ENCODE results near the gene SPC25. TPM values are rescaled to one million over a fixed set of nuclear protein-coding genes. Genes with fewer than 3 reads are reported as not detected.
"Not testable (repeated sequence)": the region's sequence is repeated elsewhere in the genome, so short reads cannot be mapped to it uniquely, and the experiment has no call there.

The SPC25 gene
- total RNA-seq, 8 experiments from 2014 or later: 0.57 to 17.5 (median 0.78) TPM; not detected in 1

DNA sequence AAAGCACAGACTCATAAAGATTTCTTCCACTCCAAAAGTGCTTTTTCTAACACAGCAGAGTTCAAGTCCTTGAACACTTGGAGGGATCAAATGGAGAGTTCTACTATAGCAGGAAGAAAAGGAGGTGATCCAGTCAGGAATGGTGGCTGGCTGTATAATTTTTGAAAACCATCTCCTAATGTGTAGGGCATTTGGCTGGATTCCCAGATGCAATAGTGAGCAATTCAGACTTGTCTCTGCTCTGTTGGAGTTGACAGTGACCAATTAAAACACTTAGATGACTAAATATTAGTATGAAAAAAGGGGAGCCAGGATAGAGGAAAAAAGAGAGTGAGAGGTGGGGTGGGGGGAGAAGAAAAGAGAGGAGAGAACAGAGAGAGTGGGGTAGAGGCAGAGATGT is 5.5 kb upstream of the SPC25 start:
- in situ Hi-C loops (cut with MboI; ENCODE audit: low pct_unique_long_range_greater_than_20kb in 2 of 9, low sequenced_read_pairs in 9 of 9, unreplicated experiment in 9 of 9): no loop called here
- no peak overlapping the region for H3K27ac ChIP-seq
- no peak for ATAC-seq (replicated peaks in 6 of 8)
- no peak overlapping the region for H3K4me3 ChIP-seq
- H3K4me1 ChIP-seq (replicated peaks in 1 of 2): no peaks in the 10 kb centered on the region

GRCh38 chr2:168894720-168895119 is 4.5 kb upstream of the SPC25 start:
- ATAC-seq (replicated peaks in 6 of 8): no peak
- H3K27ac ChIP-seq: no peak overlapping the region

DNA sequence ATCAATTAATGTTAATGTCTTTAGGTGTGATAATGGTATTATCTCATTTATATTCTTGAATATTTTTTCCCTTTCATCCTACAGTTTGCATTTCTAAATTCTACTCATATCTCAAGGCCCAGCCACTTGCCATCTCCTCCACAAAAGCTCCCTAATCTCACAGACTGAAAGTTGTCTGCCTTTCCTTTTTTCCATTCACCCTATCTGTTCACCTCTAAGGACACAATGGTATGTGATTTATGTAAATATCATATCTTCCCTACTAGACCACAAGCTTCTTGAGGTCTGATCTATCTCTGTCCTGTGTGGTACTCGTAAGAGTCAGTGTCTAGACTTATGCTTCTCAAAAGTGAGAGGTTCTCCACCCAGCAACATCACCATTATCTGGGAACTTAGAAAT is 3.9 kb upstream of the SPC25 start:
- no peak overlapping the region for H3K27ac ChIP-seq
- H3K4me3 ChIP-seq: no peak overlapping the region
- ATAC-seq (replicated peaks in 6 of 8): no peak
- H3K4me1 ChIP-seq (replicated peaks in 1 of 2): no peaks in the 10 kb centered on the region
- in situ Hi-C loops (cut with MboI; ENCODE audit: low pct_unique_long_range_greater_than_20kb in 2 of 9, low sequenced_read_pairs in 9 of 9, unreplicated experiment in 9 of 9): no loop called here
- 13 to 100% (median 88%) methylated on average over 1 of the region's 1 CpG; no CpG with 5 or more reads in 3 of the 10 experiments for WGBS, 10 experiments

More at GRCh38 chr2:168894720-168895119, 4.5 kb upstream of the SPC25 start:
- Histone ChIP-seq H3K4me3 (no peak overlapping the region), H3K4me1 (replicated peaks in 1 of 2) (no peaks in the 10 kb centered on the region)
- in situ Hi-C loops (cut with MboI; ENCODE audit: low pct_unique_long_range_greater_than_20kb in 2 of 9, low sequenced_read_pairs in 9 of 9, unreplicated experiment in 9 of 9): no loop called here

GRCh38 chr2:168892327-168892726 is 2.1 kb upstream of the SPC25 start:
- no peak for ATAC-seq (replicated peaks in 6 of 8)
- WGBS, 10 experiments: 60 to 100% (median 89%) methylated on average over 1 to 3 of the region's 3 CpGs
- Histone ChIP-seq H3K27ac (no peak overlapping the region), H3K4me3 (no peak overlapping the region), H3K4me1 (replicated peaks in 1 of 2) (no peaks in the 10 kb centered on the region)
- in situ Hi-C loops (cut with MboI; ENCODE audit: low pct_unique_long_range_greater_than_20kb in 2 of 9, low sequenced_read_pairs in 9 of 9, unreplicated experiment in 9 of 9): no loop called here

- no peak overlapping the region for H3K27ac ChIP-seq
- ATAC-seq (replicated peaks in 6 of 8): no peak
Measured at GRCh38 chr2:168889635-168890005, 610 bp downstream of the SPC25 start.

DNA sequence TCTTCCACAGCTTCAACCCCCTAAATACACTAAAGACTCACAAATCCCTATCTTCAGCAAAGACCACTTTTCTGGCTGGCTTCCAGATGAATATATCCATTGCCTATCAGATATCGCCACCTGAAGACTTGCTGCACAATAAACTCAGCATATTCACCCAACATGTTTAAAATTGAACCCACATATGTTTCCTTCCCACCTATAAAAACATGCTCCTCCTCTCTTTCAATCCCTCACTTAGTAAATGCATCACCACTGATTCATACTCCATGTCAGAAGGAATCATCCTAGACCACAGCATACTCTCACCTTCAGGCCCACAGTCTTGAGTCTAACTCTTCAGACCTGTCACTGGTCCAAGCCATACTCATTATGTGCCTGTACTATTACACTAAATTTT is 5.3 kb downstream of the SPC25 start:
- H3K4me1 ChIP-seq (replicated peaks in 1 of 2): no peaks in the 10 kb centered on the region
- 83 to 100% (median 89%) methylated on average over 1 of the region's 1 CpG; no CpG with 5 or more reads in 5 of the 10 experiments for WGBS, 10 experiments
- ATAC-seq (replicated peaks in 6 of 8): no peak
- in situ Hi-C loops (cut with MboI; ENCODE audit: low pct_unique_long_range_greater_than_20kb in 2 of 9, low sequenced_read_pairs in 9 of 9, unreplicated experiment in 9 of 9): no loop called here
- no peak overlapping the region for H3K27ac ChIP-seq
- H3K4me3 ChIP-seq: no peak overlapping the region

More at GRCh38 chr2:168889635-168890005, 610 bp downstream of the SPC25 start:
- Histone ChIP-seq H3K4me1 (replicated peaks in 1 of 2) (no peaks in the 10 kb centered on the region), H3K4me3 (peak overlapping the region in 3 of 5 donors; percentile 31 to 51 (median 50))
- 5 to 80% (median 20%) methylated on average over 1 to 3 of the region's 3 CpGs; no CpG with 5 or more reads in 3 of the 10 experiments for WGBS, 10 experiments
- in situ Hi-C loops (cut with MboI; ENCODE audit: low pct_unique_long_range_greater_than_20kb in 2 of 9, low sequenced_read_pairs in 9 of 9, unreplicated experiment in 9 of 9): no loop called here

- in situ Hi-C loops (cut with MboI; ENCODE audit: low pct_unique_long_range_greater_than_20kb in 2 of 9, low sequenced_read_pairs in 9 of 9, unreplicated experiment in 9 of 9); H3K27ac ChIP-seq; H3K4me1 ChIP-seq (replicated peaks in 1 of 2); ATAC-seq (replicated peaks in 6 of 8); H3K4me3 ChIP-seq: not testable (repeated sequence)
- WGBS, 10 experiments: 90 to 100% (median 98%) methylated on average over 1 to 9 of the region's 12 CpGs
Measured at GRCh38 chr2:168882163-168882562, 8.1 kb downstream of the SPC25 start.

GRCh38 chr2:168874368-168875054 is 15.7 kb downstream of the SPC25 start:
- H3K27ac ChIP-seq: no peak overlapping the region
- H3K4me1 ChIP-seq (replicated peaks in 1 of 2): no peaks in the 10 kb centered on the region
- no peak overlapping the region for H3K4me3 ChIP-seq
- WGBS, 10 experiments: 29 to 100% (median 83%) methylated on average over 1 to 6 of the region's 6 CpGs; no CpG with 5 or more reads in 1 of the 10 experiments
- in situ Hi-C loops (cut with MboI; ENCODE audit: low pct_unique_long_range_greater_than_20kb in 2 of 9, low sequenced_read_pairs in 9 of 9, unreplicated experiment in 9 of 9): no loop called here
- ATAC-seq (replicated peaks in 6 of 8): peak in 4 of 8 experiments; percentile 51 to 97 (median 70)

GRCh38 chr2:168870824-168871223 is 19.4 kb downstream of the SPC25 start:
- H3K27ac ChIP-seq; H3K4me3 ChIP-seq; H3K4me1 ChIP-seq (replicated peaks in 1 of 2); in situ Hi-C loops (cut with MboI; ENCODE audit: low pct_unique_long_range_greater_than_20kb in 2 of 9, low sequenced_read_pairs in 9 of 9, unreplicated experiment in 9 of 9); ATAC-seq (replicated peaks in 6 of 8): not testable (repeated sequence)
- WGBS, 10 experiments: 100% methylated on average over 1 of the region's 4 CpGs; no CpG with 5 or more reads in 9 of the 10 experiments

DNA sequence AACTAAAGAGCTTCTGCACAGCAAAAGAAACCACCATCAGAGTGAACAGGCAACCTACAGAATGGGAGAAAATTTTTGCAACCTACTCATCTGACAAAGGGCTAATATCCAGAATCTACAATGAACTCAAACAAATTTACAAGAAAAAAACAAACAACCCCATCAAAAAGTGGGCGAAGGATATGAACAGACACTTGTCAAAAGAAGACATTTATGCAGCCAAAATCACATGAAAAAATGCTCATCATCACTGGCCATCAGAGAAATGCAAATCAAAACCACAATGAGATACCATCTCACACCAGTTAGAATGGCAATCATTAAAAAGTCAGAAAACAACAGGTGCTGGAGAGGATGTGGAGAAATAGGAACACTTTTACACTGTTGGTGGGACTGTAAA is 19.9 kb downstream of the SPC25 start:
- H3K4me1 ChIP-seq (replicated peaks in 1 of 2); H3K4me3 ChIP-seq; H3K27ac ChIP-seq; in situ Hi-C loops (cut with MboI; ENCODE audit: low pct_unique_long_range_greater_than_20kb in 2 of 9, low sequenced_read_pairs in 9 of 9, unreplicated experiment in 9 of 9); ATAC-seq (replicated peaks in 6 of 8): not testable (repeated sequence)
- WGBS, 10 experiments: no CpG with 5 or more reads among the region's 1 CpG

DNA sequence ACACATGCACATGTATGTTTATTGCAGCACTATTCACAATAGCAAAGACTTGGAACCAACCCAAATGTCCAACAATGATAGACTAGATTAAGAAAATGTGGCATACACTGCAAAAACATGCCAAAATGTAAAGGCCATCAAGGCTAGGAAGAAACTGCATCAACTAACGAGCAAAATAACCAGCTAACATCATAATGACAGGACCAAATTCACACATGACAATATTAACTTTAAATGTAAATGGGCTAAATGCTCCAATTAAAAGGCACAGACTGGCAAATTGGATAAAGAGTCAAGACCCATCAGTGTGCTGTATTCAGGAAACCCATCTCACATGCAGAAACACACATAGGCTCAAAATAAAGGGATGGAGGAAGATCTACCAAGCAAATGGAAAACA is 23.1 kb downstream of the SPC25 start:
- in situ Hi-C loops (cut with MboI; ENCODE audit: low pct_unique_long_range_greater_than_20kb in 2 of 9, low sequenced_read_pairs in 9 of 9, unreplicated experiment in 9 of 9); ATAC-seq (replicated peaks in 6 of 8); H3K27ac ChIP-seq; H3K4me3 ChIP-seq; H3K4me1 ChIP-seq (replicated peaks in 1 of 2): not testable (repeated sequence)
- WGBS, 10 experiments: no CpG with 5 or more reads among the region's 1 CpG

- H3K4me1 ChIP-seq (replicated peaks in 1 of 2): peaks cover 2 to 4% of the 10 kb centered on the region in 2 donors
- no peak for ATAC-seq (replicated peaks in 6 of 8)
- no peak overlapping the region for H3K4me3 ChIP-seq
- in situ Hi-C loops (cut with MboI; ENCODE audit: low pct_unique_long_range_greater_than_20kb in 2 of 9, low sequenced_read_pairs in 9 of 9, unreplicated experiment in 9 of 9): no loop called here
- no peak overlapping the region for H3K27ac ChIP-seq
- WGBS, 10 experiments: 75 to 100% (median 90%) methylated on average over 1 to 2 of the region's 2 CpGs; no CpG with 5 or more reads in 6 of the 10 experiments
Measured at GRCh38 chr2:168858146-168858545, 32.1 kb downstream of the SPC25 start.

GRCh38 chr2:168855601-168856000 is 34.6 kb downstream of the SPC25 start:
- no peak for ATAC-seq (replicated peaks in 6 of 8)
- Histone ChIP-seq H3K4me3 (no peak overlapping the region), H3K4me1 (replicated peaks in 1 of 2) (peaks cover 2 to 4% of the 10 kb centered on the region in 2 donors), H3K27ac (no peak overlapping the region)
- 90 to 100% (median 94%) methylated on average over 3 of the region's 3 CpGs for WGBS, 10 experiments
- in situ Hi-C loops (cut with MboI; ENCODE audit: low pct_unique_long_range_greater_than_20kb in 2 of 9, low sequenced_read_pairs in 9 of 9, unreplicated experiment in 9 of 9): no loop called here

DNA sequence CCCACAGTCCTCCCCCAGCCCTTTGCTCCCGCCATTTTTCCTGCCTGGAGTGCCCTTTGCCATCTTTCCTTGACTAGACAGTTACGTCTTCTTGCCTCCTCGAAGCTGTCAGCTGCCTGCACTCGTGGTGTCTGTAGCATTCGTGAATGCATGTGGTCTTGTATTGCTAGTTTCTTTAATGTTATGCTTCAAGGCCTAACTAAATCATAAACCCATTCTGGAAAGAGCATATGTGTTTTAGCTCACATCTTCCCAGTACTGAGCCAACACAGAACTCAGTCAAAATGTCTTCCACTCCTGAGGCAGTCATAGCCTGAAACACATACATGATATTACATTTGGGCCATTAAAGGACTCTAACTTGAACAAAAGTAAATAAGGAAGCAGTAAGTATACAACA is 35.6 kb downstream of the SPC25 start:
- WGBS, 10 experiments: 83 to 100% (median 100%) methylated on average over 1 to 5 of the region's 5 CpGs; no CpG with 5 or more reads in 1 of the 10 experiments
- in situ Hi-C loops (cut with MboI; ENCODE audit: low pct_unique_long_range_greater_than_20kb in 2 of 9, low sequenced_read_pairs in 9 of 9, unreplicated experiment in 9 of 9): no loop called here

More for the DNA sequence above, 35.6 kb downstream of the SPC25 start:
- peaks cover 2 to 4% of the 10 kb centered on the region in 2 donors for H3K4me1 ChIP-seq (replicated peaks in 1 of 2)
- ATAC-seq (replicated peaks in 6 of 8): no peak
- no peak overlapping the region for H3K27ac ChIP-seq
- H3K4me3 ChIP-seq: no peak overlapping the region
